ENCODE results near the gene RPP30. TPM values are rescaled to one million over a fixed set of nuclear protein-coding genes. Genes with fewer than 3 reads are reported as not detected.

Gene RPP30
- polyA plus RNA-seq (ENCODE audit: insufficient read length): 34.5 TPM

DNA sequence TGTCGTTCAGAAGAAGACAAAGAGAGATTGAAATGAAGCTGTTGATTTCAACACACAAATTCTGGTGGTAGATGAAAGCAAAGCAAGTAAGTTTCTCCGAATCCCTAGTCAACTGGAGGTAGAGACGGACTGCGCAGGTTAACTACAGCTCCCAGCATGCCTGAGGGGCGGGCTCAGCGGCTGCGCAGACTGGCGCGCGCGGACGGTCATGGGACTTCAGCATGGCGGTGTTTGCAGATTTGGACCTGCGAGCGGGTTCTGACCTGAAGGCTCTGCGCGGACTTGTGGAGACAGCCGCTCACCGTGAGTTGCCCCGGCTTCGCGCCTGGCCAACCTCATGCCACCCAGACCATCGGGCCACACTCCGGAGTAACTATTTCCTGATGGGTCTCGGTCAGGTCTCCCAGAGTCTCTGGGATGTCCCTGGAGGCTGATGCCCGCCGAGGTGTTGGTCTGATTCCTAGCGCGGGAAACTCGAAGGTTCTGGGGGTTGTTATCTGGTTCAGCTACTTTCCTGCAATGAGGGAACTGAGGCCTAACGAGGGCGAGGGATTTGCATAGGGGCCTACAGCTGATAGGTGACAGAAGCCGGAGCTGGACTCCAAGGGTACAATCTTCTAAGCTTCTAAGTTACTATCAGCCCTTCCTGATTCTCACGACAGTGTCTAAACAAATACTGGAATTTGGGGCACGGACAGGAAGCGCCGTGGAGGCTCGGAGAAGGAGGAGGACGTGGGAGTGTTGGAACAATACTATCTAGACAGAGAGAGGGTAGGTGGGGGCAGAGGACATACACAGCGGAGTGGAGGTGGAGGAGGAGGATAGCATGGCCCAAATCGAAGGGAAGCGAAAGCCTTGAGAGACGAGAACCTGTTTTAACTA, at the start of gene RPP30:
Gene RPP30, plus strand, starts transcription at position 209 of the 882 bp plus-strand sequence. Its CDS starts 13 bp downstream, at position 222.
- DNase-seq: peak; percentile 85

- no peak for DNase-seq
Observed at GRCh38 chr10:90822508-90822907, 49.3 kb upstream of the RPP30 start.

DNA sequence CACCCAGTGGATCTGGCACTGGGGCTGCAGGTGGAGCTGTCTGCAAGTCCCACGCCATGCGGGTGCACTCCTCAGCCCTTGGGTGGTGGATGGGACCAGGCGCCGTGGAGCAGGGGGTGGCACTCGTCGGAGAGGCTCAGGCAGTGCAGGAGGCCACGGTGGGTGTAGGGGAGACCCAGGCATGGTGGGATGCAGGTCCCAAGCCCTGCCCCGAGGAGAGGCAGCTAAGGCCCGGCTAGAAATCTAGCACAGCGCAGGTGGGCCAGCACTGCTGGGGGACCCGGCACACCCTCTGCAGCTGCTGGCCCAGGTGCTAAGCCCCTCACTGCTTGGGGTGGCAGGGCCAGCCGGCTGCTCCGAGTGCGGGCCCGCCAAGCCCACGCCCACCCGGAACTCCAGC, 39.7 kb upstream of the RPP30 start:
- no peak for DNase-seq

- DNase-seq: no peak
Observed at GRCh38 chr10:90834326-90834725, 37.4 kb upstream of the RPP30 start.

DNA sequence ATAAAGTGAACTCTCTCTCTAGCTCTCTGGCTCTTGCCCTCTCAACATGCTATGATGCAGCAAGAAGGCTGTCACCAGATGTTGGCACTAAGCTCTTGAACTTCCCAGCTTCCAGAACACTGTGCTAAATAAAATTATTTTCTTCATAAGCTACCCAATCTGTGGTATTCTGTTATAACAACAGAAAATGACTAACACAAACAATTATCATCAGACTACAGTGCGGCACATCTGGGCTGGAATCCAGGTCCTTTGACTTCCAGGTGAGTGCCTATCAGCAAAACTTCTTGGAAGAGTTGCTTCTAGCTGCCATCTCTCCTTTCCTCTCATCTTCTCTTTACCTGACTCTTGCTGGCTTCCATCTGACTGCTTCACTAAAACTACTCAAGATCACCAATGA, 34.3 kb upstream of the RPP30 start:
- DNase-seq: no peak

GRCh38 chr10:90842725-90843124, 29.0 kb upstream of the RPP30 start:
- no peak for DNase-seq

- DNase-seq: no peak
Observed at GRCh38 chr10:90845726-90846125, 26.0 kb upstream of the RPP30 start.

DNA sequence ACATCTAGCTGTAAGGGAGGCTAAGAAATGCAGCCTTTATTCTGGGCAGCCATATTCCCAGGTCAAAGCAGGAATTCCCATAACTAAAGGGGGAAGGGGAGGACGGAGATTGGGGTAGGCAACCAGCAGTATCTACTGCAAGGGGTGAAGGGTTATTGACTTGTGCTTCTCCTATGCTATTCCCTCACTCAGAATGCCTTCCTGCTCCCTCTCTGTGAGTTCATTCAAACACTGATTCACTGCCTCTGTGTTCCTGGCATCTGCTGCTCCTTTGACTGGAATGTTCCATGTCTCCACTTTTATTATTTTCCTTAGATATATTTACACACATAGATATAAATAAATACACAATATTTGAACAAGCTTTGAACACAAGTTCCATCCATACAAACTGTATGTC, 25.0 kb upstream of the RPP30 start:
- no peak for DNase-seq

DNA sequence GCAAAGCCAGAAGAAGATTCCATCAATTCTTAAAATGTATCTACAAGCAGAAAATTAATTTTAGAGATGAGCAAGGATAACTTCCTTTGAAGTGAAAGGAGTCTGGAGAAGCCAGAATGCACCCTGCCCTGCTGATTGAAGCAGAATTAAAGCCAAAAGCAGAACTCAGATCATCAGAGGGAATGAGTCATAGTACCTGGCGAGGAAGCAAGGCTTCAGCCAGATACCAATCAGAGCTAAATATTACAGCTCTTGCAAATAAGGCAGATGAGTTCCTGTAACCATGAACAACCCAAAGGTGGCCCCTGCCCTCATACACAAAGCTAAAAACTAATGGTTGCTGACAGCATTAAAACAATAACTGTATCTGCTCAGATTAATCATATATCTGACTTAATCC, 24.3 kb upstream of the RPP30 start:
- no peak for DNase-seq

GRCh38 chr10:90849956-90850749, 21.6 kb upstream of the RPP30 start:
- no peak for DNase-seq

DNA sequence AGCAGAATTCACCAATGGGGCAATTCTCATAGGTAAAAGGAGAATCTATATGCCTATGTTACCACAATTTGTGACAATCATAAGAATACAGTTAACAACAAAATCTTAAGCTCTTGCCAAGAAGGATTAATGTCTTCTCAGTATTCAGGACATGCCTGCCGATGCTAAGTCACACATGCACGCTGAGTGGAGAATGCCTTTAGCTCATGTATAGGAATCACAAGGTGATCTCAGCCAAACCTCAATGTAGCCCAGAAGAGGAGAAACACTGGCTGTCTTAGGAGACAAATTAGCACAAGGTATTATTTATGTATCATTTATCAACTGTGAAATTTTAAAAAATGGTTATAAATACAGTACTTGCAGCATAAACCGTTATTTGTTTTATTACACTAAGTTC, 16.6 kb upstream of the RPP30 start:
- no peak for DNase-seq

- DNase-seq: no peak
Observed at GRCh38 chr10:90856261-90856660, 15.5 kb upstream of the RPP30 start.

GRCh38 chr10:90856964-90857634, 14.7 kb upstream of the RPP30 start:
- DNase-seq: no peak

DNA sequence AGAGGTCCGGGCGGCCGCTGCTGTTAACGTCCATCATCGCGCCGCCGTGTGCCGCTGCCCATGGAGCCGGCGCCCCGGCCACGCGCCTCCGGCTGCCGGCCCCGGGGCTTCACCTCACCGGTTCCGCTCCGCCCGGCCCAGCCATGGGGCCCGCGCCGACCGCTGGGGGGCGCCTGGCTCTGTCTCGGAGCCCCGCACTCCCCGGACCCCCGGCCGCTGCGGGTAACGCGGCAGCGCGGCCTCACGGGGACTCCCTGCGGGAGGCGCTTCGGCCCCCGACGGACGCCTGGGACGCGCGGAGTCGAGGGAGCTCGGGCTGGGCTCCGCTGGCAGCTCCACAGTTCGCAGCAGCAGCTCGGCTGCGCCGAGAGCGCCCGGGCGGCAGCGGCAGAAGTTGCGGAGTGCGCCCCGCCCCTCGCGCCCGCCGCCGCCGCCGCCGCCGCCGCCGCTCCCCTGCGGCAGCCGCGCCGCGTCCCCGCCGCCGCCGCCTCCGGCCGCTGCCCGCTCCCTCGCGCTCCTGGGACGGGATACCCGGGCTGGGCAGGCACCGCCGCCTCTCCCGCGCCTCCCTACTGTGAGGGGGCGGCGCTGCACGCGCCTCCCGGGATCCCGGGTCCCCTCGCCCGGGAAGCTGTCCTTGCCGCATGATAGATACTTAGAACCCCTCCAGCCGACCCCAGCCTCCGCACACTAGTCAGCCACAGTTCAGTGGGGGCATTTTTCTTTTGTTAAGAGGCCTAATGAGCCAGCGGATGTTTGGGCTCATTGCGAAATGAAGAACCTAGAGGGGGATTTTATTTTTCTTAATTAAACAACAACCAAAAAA, 13.9 kb upstream of the RPP30 start, which contains the start of gene HTR7:
Gene HTR7, minus strand, starts transcription at position 405 of the 826 bp plus-strand sequence. Its CDS starts 368 bp downstream, at position 37.
- peak; percentile 54 for DNase-seq

DNA sequence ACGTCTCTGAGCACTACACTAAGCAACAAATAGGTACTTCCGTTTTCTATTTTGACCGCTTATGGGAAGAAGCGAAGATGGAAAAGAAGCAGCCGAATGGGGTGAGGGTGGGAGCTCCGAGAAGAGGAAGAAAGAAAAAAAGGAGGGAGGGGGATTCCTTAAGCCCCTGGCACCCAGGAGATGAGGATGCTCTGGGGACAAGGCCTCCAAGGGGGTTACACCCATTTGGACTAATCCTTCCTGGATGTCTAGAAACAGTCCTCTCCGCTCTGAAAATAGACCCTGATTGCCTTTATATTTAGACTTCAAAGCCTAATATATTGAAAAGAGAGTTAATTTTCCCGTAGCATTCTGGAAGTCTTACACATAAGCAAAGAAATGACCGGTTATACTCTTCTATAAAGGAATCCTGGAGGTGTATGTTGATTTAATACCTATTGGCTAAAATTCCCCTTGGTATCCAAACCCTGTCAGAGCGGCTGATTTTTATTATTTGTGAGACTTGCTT, 13.3 kb upstream of the RPP30 start:
- no peak for DNase-seq

DNA sequence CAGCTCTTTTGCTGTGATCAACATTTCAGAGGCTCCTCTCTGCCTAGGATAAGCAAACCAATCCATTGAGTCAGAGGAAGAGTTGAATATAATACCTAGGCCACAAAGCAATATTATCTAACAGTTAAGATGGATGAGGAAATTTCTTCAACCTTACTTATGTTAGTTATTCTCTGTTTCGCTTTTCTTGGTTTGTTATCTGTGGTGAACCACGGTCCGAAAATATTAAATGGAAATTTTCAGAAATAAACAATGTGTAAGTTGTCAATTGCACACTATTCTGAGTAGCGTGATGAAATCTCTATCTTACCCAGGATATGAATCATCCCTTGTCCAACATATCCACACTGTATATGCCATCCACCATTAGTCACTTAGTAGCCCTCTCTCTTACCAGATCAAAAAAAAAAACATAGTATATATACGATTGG, 12.4 kb upstream of the RPP30 start:
- DNase-seq: no peak

DNA sequence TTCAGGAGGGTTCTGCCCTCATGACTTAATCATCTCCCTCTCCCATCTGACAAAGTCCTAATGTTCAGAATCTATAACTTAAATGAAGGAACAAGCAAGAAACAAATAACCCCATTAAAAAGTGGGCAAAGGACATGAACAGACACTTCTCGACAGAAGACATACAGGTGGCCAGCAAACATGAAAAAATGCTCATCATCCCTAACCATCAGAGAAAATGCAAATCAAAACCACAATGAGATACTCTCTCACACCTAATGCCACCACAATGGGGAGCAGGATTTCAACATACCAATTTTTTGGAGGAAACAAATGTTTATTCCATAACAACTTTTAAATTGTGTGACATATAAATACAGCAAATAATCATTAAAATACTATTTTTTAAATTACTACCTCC, 11.0 kb upstream of the RPP30 start:
- DNase-seq: no peak

DNA sequence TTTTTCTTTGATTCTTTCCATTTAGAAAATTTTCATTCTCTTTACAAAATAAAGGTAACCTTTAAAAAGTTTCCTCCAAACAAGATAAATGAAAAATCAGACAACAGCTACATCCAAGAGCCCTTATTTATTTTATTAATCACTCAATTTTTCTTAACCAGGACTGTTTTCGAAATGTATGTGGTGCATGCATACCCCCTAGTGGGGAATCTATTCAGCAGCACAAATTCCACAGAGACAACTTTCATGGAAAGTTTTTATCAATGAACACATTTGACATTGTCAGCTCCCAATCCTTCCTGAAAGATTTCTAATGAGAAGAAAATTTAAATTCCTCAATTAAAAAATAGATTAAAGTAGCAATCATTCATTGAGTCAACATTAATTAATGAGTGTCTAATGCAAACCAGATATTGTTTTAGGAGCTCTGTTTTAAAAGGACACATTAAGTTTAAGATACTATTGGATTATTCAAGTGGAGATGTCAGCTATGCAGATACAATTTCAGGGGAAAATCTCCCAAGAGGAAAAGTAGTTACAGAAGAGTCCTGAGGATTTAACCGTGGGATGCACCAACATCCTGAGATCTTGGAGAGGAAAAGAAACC, 8.8 kb upstream of the RPP30 start:
- DNase-seq: no peak

DNA sequence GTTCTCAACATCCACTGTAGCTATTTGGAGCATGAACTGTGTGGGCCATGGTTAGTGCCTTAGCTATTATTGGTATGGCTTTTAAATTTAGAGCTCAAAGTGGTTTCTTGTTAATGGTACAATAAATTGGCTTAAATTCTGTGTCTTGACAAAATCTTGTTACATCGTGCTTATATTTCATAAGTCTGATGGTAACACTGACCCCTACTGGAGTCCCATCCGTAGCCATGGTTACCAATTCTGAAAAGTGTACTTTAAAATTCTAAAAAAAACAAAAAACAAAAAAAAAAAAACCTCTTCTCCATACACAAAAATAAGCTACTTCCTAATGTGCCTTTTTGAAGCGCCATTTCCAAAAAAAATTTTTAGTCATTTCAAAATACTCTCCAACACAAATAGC, 6.4 kb upstream of the RPP30 start:
- DNase-seq: no peak

DNA sequence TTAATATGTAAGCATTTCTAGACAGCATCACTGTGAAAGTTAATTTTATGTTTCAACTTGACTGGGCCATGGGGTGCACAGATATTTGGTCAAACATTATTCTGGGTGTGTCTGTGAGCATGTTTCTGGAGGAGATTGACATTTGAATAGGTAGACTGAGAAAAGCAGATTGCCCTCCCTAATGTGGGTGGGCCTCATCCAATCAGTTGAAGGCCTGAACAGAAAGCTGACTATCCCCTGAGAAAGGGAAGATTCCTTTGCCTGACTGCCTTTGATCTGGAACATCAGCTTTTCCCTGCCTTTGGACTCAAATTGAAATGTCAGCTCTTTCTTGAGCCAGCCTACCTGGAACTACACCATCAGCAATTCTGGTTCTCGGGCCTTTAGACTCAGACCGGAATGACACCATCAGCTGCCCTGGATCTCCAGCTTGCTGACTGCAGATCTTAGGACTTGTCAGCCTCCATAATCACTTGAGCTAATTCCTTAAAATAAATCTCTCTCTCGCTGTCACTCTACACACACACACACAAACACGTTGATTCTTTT, 5.7 kb upstream of the RPP30 start:
- DNase-seq: no peak

- peak; percentile 50 for DNase-seq
Observed at GRCh38 chr10:90871279-90871765, 452 bp upstream of the RPP30 start.

Data from hindlimb muscle (tissue), 1 donor.